Stimulated activated CD4-positive, alpha-beta T cell treated with anti-CD3 and anti-CD28 coated beads, Interleukin-2, amount 100 ng/mL, for 24 hours (primary cell): ENCODE results near the gene TMEM151B.
"Not testable (repeated sequence)": the region's sequence is repeated elsewhere in the genome, so short reads cannot be mapped to it uniquely, and the experiment has no call there.

Source experiments
- DNase-seq, 2 donors: peaks; one replicate each; pipeline ENCODE4 v3.0.0-alpha.2; 2020

TMEM151B gene

GRCh38 chr6:44309092-44309491 lies 38.8 kb downstream of the TMEM151B start:
- no peak for DNase-seq

GRCh38 chr6:44309631-44310030 lies 39.4 kb downstream of the TMEM151B start:
- no peak for DNase-seq

- no peak for DNase-seq
These were observed 40.0 kb downstream of the TMEM151B start for GRCh38 chr6:44310241-44310640.

- DNase-seq, result no peak
These were observed 41.1 kb downstream of the TMEM151B start for GRCh38 chr6:44311304-44311703.

- no peak for DNase-seq
These were observed 41.5 kb downstream of the TMEM151B start for GRCh38 chr6:44311767-44312166.

GRCh38 chr6:44312901-44313788 lies 42.9 kb downstream of the TMEM151B start, which contains the start of gene AARS2:
Gene AARS2, minus strand, starts transcription at chr6:44313347. Its CDS starts 24 bp downstream, at chr6:44313323.
- peak; percentile 97 to 98 for DNase-seq

GRCh38 chr6:44314657-44315056 lies 44.4 kb downstream of the TMEM151B start:
- DNase-seq, result not testable (repeated sequence)

- DNase-seq, result no peak
These were observed 45.3 kb downstream of the TMEM151B start for GRCh38 chr6:44315516-44315915.

- DNase-seq, result no peak
These were observed 45.7 kb downstream of the TMEM151B start for GRCh38 chr6:44315951-44316350.

GRCh38 chr6:44316481-44316880 lies 46.2 kb downstream of the TMEM151B start:
- DNase-seq, result no peak

- not testable (repeated sequence) for DNase-seq
These were observed 46.9 kb downstream of the TMEM151B start for GRCh38 chr6:44317136-44317631.

GRCh38 chr6:44321210-44321609 lies 51.0 kb downstream of the TMEM151B start:
- no peak for DNase-seq

GRCh38 chr6:44327096-44327495 lies 56.8 kb downstream of the TMEM151B start:
- no peak for DNase-seq

GRCh38 chr6:44327760-44328159 lies 57.5 kb downstream of the TMEM151B start:
- DNase-seq, result no peak

- DNase-seq, result not testable (repeated sequence)
These were observed 58.0 kb downstream of the TMEM151B start for GRCh38 chr6:44328203-44328602.

- DNase-seq, result no peak
These were observed 59.6 kb downstream of the TMEM151B start for GRCh38 chr6:44329858-44330257.

- DNase-seq, result no peak
These were observed 62.3 kb downstream of the TMEM151B start for GRCh38 chr6:44332585-44332984.

- no peak for DNase-seq
These were observed 63.1 kb downstream of the TMEM151B start for GRCh38 chr6:44333273-44333919.

GRCh38 chr6:44333942-44334341 lies 63.7 kb downstream of the TMEM151B start:
- no peak for DNase-seq

GRCh38 chr6:44335631-44336030 lies 65.4 kb downstream of the TMEM151B start:
- no peak for DNase-seq

GRCh38 chr6:44338228-44339122 lies 68.2 kb downstream of the TMEM151B start:
- DNase-seq, result peak; percentile 72

- no peak for DNase-seq
These were observed 69.1 kb downstream of the TMEM151B start for GRCh38 chr6:44339301-44339700.
